ENCODE measurements around the gene SETD2. TPM values are rescaled to one million over a fixed set of nuclear protein-coding genes. Genes with fewer than 3 reads are reported as not detected.

SETD2 gene
- total RNA-seq, 1 experiment from 2014 or later = 60.8 TPM

- peaks cover 9% of the 10 kb centered on the region for H3K79me1 ChIP-seq (ENCODE audit: insufficient read depth, low read depth, low read length, poor library complexity, severe bottlenecking)
- H3K23me2 ChIP-seq (ENCODE audit: insufficient read length, low read depth, low read length, poor library complexity, severe bottlenecking) = peaks cover 9% of the 10 kb centered on the region
- H3K4me1 Mint-ChIP-seq = peaks cover 43 to 45% of the 10 kb centered on the region in 2 experiments
- no peak overlapping the region for H3T11ph ChIP-seq (ENCODE audit: low read length)
- no peaks in the 10 kb centered on the region for H4K20me1 ChIP-seq (ENCODE audit: control insufficient read depth, insufficient read depth, insufficient read length)
- H4K8ac ChIP-seq (replicated peaks; ENCODE audit: insufficient read length, low read depth, low read length) = no peak overlapping the region
- H2AFZ ChIP-seq (ENCODE audit: low read length) = no peak overlapping the region
- H3K79me2 ChIP-seq (ENCODE audit: insufficient read depth, low read length) = peaks cover 62% of the 10 kb centered on the region
- no peak overlapping the region for H3K4me3 Mint-ChIP-seq
- no peak overlapping the region for H2BK15ac ChIP-seq (ENCODE audit: low read depth, low read length)
- H3K23ac ChIP-seq (ENCODE audit: insufficient read length, low read depth, low read length) = no peak overlapping the region
- peaks cover 0 to 15% (median 8%) of the 10 kb centered on the region in 3 experiments; a peak in 6 of 7 replicates for H3K36me3 Mint-ChIP-seq (ENCODE audit: insufficient read depth in 1 of 3, low read depth in 3 of 3)
- no peak overlapping the region for H2BK12ac ChIP-seq (ENCODE audit: insufficient read length, low read depth, low read length)
- H3K9ac ChIP-seq (ENCODE audit: extremely low read depth, insufficient read length, low read length) = no peak overlapping the region
- H3K27ac ChIP-seq (ENCODE audit: insufficient read length, low read depth, low read length) = no peak overlapping the region
- TF ChIP-seq CTCF (conservative IDR thresholded peaks at IDR 0.05) = no peak
- no peak overlapping the region for H3K18ac ChIP-seq (ENCODE audit: insufficient read length, low read depth, low read length)
- no peak overlapping the region for H2BK5ac ChIP-seq (ENCODE audit: insufficient read length, low read length)
- no peak overlapping the region for H4K91ac ChIP-seq (ENCODE audit: insufficient read length, low read depth, low read length)
- no peak overlapping the region for H3K56ac ChIP-seq (ENCODE audit: insufficient read length, low read depth, low read length)
- no peaks in the 10 kb centered on the region for H3K27me3 ChIP-seq (ENCODE audit: insufficient read depth, low read length)
- H2BK120ac ChIP-seq (ENCODE audit: low read depth, low read length, poor library complexity, severe bottlenecking) = no peak overlapping the region
- H4K5ac ChIP-seq (ENCODE audit: insufficient read length, low read depth, low read length) = no peak overlapping the region
- no peaks in the 10 kb centered on the region for H3K9me3 ChIP-seq (ENCODE audit: control insufficient read depth, low read depth, low read length)
- no peak overlapping the region for H3K4me2 ChIP-seq (ENCODE audit: insufficient read depth, insufficient read length, low read length)
- no peak for DNase-seq
- peaks cover 0 to 2% of the 10 kb centered on the region in 2 experiments; a peak in 2 of 5 replicates for H3K9me3 Mint-ChIP-seq
- no peaks in the 10 kb centered on the region for H3K27me3 Mint-ChIP-seq (ENCODE audit: low read depth)
- H3K14ac ChIP-seq (ENCODE audit: insufficient read depth, low read length) = no peak overlapping the region
- no peak overlapping the region for H3K4ac ChIP-seq (ENCODE audit: low read depth, low read length)
- H3K4me1 ChIP-seq (ENCODE audit: insufficient read depth, low read length) = peaks cover 4% of the 10 kb centered on the region; the same call in 1 of the 2 replicates
- peak overlapping the region in 1 of 3 experiments; percentile 37; a peak in 2 of 7 replicates for H3K27ac Mint-ChIP-seq
- no peak overlapping the region for H2AK5ac ChIP-seq (ENCODE audit: insufficient read length, low read length)
- H2BK20ac ChIP-seq (ENCODE audit: low read depth, low read length, poor library complexity, severe bottlenecking) = no peak overlapping the region
These were observed 5.7 kb downstream of the SETD2 start for GRCh38 chr3:47158208-47158607.

All from H9 (cell line).